RWPE1 (cell line): ENCODE data around the gene TBC1D9B.

Source experiments
- CTCF ChIA-PET: fragments of 350-600 bp; sonication (Branson Sonifier 250); formaldehyde crosslinking; extraction: SDS; loops from one replicate; lab custom pipeline; 2021; lab: Yijun Ruan, JAX
- POLR2A ChIA-PET: fragments of 400-600 bp; formaldehyde crosslinking; extraction: SDS; loops from one replicate; lab custom pipeline; 2020; ENCODE audit warnings: antibody characterized with exemption; ENCODE audit not compliant: low non-redundant PET; lab: Yijun Ruan, JAX
- DNase-seq: peaks from one replicate; pipeline ENCODE4 v3.0.0; 2012; ENCODE audit warnings: low spot score
- H3K27ac ChIP-seq: fragments of 450-650 bp; 2 replicates; pipeline ENCODE4 v1.5.1; 2017
- CTCF ChIP-seq: fragments of 450-650 bp; conservative IDR thresholded peaks from 2 replicates; pipeline ENCODE4 v1.5.1; 2017; ENCODE audit warnings: low read depth, mild to moderate bottlenecking

The TBC1D9B gene

GRCh38 chr5:179907556-179908324, at the start of gene TBC1D9B:
Gene TBC1D9B (minus strand): TSS chr5:179907897. CDS start chr5:179907821, 76 bp downstream.
- POLR2A ChIA-PET = no interaction called here
- CTCF ChIA-PET = interaction anchor here (0.5 to 1.3 kb wide), 13 partner anchors 8 to 900 kb away, joined by 3 to 5 read pairs (median 3); no protein-coding TSS in a partner anchor
- peak; percentile 98 for TF ChIP-seq CTCF
- peak; percentile 80 for DNase-seq
- peak within 1 kb of the TSS; percentile 83 for H3K27ac ChIP-seq

- no peak overlapping the region for H3K27ac ChIP-seq
- TF ChIP-seq CTCF = no peak
- ChIA-PET POLR2A (no interaction called here), CTCF (no interaction called here)
- DNase-seq = no peak
Measured at GRCh38 chr5:179955630-179956029, 47.9 kb upstream of the TBC1D9B start.

- no peak overlapping the region for H3K27ac ChIP-seq
- TF ChIP-seq CTCF = no peak
- ChIA-PET POLR2A (no interaction called here), CTCF (no interaction called here)
- no peak for DNase-seq
Measured at GRCh38 chr5:179955062-179955461, 47.4 kb upstream of the TBC1D9B start.

- DNase-seq = no peak
- no peak for TF ChIP-seq CTCF
- ChIA-PET POLR2A (no interaction called here), CTCF (no interaction called here)
- no peak overlapping the region for H3K27ac ChIP-seq
Measured at GRCh38 chr5:179954434-179954833, 46.7 kb upstream of the TBC1D9B start.

GRCh38 chr5:179953987-179954386, 46.3 kb upstream of the TBC1D9B start:
- H3K27ac ChIP-seq = no peak overlapping the region
- ChIA-PET POLR2A (no interaction called here), CTCF (no interaction called here)
- no peak for TF ChIP-seq CTCF
- DNase-seq = no peak

GRCh38 chr5:179936976-179937681, 29.4 kb upstream of the TBC1D9B start:
- TF ChIP-seq CTCF = no peak
- H3K27ac ChIP-seq = no peak overlapping the region
- CTCF ChIA-PET = interaction anchor here (0.6 kb wide), 1 partner anchor 82 kb away, joined by 10 read pairs; no protein-coding TSS in a partner anchor
- POLR2A ChIA-PET = no interaction called here
- no peak for DNase-seq
